HG03442 (cell line): ENCODE results near the gene CCDC141.
A peak's percentile ranks its signal among the peaks of the same experiment; 100 is the strongest.
"Not testable (repeated sequence)": the region's sequence is repeated elsewhere in the genome, so short reads cannot be mapped to it uniquely, and the experiment has no call there.

Source experiments
- ATAC-seq: cut with Tn5 transposase; IDR thresholded peaks from one replicate; pipeline ENCODE4 v1.9.1; 2021; ENCODE audit warnings: mild to moderate bottlenecking, moderate library complexity; ENCODE audit not compliant: unreplicated experiment

CCDC141 gene

DNA sequence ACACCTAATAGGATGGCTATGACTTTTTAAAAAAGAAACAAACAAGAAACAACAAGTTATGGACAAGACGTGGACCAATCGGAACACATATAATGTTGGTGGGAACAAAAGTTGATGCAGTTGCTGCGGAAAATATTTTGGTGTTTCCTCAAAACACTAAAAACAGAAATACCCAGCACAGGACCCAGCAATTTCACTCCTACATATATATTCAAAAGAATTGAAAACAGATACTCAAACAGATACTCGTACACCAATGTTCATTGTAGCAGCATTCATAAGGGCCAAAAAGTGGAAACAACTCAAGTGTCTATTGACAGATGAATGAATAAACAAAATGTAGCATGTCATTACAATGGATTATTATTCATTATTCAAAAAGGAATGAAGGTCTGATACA, 12.1 kb downstream of the CCDC141 start:
- ATAC-seq, result peak; percentile 83

GRCh38 chr2:179036353-179036905, 13.5 kb downstream of the CCDC141 start:
- no peak for ATAC-seq

DNA sequence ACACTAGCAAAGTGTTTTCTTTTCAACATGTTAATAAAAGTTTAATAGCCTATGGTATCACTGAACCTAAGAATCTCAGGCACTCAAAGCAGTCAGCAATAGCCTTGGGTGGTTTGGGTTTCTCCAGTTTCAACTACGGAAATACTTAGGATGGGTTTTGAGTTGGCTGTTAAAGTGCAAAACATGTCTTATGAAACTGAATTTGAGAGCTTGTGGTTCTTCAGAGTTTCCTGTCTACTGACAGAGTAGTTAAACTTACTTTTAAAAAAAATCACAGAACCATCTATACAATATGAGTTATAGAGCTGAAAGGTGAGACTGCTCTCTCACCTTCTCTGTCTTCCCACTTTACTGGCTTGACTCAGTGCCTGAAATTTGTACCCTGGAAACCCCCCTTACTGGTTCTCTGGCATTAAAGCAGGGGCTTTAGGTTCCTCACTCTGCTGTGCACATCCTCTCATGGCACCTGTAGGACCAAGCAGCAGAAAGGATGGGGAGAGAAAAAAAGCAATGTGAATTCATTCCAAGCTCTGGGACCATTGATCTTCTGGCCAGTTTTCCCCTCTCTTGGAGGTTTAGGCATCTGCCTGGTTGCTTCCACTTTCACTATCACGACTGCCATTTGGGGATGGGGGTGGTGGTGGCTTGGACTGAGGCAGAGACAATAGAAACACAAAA, 18.1 kb downstream of the CCDC141 start:
- peak; percentile 96 for ATAC-seq

DNA sequence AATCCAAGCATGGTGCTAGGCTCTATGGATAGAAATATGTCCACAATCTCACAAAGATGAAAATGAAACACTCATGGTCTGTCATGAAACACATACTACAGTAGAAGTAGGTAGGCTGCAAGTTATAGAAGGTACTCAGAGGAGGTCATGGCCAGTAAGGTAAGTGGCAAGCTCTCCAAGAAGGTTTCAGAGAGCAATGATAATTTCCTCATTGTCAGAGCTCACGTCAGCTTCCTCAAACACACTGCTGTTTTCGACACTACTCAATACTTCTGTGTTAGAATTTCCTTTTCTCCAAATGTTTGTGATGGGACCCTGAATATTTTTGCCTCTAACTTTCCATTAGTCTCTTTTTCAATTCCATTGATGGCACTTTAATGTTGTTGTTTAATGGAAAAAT, 25.5 kb downstream of the CCDC141 start:
- ATAC-seq, result no peak

DNA sequence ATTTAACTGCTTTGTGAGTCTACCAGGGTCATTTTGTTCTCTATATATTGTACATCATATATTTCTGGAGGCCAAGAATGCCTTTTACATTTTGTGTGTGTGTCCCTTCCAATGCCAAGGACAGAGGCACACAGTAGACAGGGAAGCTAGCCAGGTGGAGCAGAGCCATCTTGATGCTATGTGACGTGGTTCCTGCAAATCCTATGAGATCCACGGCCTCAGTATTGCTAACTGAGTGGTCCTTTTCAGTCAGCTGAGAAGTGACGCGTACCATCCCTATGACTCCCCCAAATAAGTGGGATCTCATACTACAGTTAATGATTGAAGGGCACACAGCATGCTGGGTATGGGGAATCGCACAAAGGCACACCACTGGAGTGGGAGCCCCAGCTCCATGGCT, 27.3 kb downstream of the CCDC141 start:
- no peak for ATAC-seq

GRCh38 chr2:179021258-179021657, 28.7 kb downstream of the CCDC141 start:
- peak; percentile 81 for ATAC-seq

GRCh38 chr2:179020156-179020750, 29.7 kb downstream of the CCDC141 start:
- peak; percentile 56 for ATAC-seq

- no peak for ATAC-seq
Observed at GRCh38 chr2:179019260-179019659, 30.7 kb downstream of the CCDC141 start.

DNA sequence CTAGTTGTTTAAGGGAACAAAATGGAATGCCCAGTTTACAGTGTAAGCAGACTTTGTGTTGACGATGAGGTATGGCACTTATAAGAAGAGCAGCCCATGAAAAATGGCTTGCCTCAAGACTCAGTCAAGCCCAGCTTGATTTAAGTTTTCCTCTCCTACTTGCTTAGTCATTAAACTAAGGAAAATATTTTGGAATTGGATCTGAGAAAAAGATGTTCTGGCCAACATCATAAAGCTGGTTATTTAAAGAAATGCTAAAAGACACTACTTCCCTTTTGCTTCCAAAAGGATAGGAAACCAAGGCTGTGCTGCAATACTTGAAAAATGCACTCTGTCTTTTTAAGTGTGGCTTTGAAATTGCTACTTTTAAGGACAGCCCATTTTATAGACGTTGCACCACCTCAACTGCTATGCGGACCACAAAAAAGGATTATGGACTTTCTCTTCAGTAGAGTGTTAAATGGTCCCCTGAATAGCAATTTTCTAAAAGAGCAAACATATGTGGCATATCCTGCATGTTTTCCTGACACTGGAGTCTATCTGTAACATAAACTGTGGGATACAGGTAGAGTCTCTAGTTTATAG, 32.1 kb downstream of the CCDC141 start:
- ATAC-seq, result no peak

- ATAC-seq, result not testable (repeated sequence)
Observed at GRCh38 chr2:179014189-179014588, 35.7 kb downstream of the CCDC141 start.

DNA sequence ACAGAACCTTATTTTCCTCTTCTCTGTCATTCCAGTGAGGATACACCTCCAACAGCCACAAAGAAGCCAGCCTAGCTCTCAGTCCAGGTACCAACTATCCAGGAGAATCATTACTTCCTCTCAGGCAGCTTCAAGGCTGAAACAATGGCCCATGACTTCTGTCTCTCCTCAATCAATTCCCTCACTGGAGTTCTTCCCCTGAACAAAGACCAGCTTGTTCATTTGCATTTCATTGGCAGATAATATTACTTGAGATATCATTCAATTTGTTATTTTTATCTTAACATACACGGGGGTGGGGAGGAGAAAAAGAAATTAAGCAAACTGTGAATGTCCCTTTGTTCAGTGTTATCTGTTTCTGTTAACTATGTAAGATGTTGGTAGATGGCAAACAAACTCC, 44.0 kb downstream of the CCDC141 start:
- ATAC-seq, result no peak

DNA sequence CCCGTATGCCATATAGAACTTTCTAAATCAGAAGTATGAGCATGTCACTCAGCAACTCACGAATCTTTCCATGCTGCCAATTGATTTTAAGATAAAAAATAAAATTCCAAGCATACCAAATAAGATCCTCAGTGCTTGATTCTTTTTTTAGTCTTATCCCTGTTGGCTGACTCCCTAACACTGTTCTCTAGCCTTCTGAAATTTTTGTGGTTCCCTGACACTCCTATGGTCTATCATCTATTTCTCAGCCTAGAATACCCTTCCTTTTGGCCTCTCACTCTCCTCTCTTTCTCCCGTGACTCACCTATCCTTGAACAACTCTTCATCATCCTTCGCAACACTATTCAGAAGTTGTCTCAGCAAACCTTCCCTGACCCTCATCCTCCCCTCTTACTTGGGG, 50.5 kb downstream of the CCDC141 start:
- no peak for ATAC-seq

DNA sequence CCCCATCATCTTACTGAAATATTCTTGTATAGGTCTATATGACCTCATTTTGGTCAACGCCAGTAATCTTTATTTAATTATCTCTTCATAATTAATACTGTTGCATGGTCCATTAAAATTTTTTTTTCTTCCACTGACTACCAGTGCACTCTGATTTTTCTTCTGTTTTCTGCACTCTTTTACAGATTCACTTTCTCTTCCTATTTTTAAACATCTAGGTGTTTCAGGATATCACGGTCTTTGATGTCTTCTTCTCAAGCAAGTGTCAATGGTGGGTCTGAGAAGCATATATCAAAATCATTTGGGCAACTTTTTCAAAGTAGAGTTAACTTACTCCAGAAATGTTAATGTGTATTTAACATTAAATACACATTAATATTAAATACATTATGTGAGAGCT, 51.4 kb downstream of the CCDC141 start:
- no peak for ATAC-seq

GRCh38 chr2:178997477-178997876, 52.5 kb downstream of the CCDC141 start:
- no peak for ATAC-seq

DNA sequence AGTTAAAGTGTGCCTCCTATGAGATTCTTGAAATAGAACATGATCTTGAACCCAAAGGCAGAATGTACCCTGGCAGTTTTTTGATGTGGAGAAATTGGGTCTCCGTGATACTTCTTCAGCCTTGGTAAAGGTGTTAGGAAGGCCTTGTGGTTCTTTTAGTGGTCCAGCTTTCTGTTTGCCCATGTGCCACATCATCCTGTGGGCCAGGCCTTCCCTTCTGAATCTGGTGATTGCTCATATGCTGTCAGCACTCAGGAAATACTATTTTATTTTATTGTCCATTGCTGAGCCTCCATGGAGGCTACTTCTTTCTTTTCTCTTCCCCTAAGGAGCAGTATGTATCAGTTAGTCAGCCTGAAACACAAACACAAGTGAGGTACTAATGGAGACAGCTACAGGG, 52.9 kb downstream of the CCDC141 start:
- no peak for ATAC-seq

DNA sequence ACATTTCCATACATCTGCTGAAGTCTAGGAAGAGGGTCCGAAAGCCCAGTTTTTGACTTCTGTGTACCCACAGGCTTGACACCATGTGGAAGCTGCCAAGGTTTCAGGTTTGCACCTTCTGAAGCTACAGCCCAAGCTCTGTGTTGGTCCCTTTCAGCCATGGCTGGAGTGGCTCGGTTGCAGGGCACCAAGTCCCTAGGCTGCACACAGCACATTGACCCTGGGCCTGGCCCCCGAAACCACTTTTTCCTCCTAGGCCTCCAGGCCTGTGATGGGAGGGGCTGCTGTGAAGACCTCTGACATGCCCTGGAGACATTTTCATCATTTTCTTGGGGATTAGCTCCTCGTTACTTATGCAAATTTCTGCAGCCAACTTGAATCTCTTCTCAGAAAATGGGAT, 55.7 kb downstream of the CCDC141 start:
- ATAC-seq, result no peak

DNA sequence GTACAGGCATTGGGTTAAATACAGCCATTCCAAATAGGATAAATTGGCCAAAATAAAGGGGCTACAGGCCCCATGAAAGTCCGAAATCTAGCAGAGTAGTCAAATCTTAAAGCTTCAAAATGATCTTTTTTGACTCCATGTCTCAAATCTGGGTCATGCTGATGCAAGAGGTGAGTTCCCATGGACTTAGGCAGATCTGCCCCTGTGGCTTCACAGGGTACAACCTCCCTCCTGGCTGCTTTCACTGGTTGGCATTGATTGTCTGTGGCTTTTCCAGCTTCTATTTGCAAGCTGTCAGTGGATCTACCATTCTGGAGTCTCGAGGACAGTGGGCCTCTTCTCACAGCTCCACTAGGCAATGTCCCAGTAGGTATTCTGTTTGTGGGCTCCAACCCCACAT, 56.1 kb downstream of the CCDC141 start:
- no peak for ATAC-seq

DNA sequence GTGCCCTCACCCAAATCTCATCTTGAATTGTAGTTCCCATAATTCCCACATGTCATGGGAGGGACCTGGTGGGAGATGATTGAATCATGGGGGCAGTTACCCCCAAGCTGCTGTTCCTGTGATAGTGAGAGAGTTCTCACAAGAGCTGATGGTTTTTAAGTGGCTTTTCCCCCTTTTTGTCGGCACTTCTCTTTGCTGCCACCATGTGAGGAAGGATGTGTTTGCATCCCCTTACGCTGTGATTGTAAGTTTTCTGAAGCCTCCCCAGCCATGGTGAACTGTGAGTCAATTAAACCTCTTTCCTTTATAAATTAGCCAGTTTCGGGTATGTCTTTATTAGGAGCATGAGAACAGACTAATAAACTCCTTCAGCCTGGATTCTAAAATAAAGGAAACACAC, 57.2 kb downstream of the CCDC141 start:
- not testable (repeated sequence) for ATAC-seq

DNA sequence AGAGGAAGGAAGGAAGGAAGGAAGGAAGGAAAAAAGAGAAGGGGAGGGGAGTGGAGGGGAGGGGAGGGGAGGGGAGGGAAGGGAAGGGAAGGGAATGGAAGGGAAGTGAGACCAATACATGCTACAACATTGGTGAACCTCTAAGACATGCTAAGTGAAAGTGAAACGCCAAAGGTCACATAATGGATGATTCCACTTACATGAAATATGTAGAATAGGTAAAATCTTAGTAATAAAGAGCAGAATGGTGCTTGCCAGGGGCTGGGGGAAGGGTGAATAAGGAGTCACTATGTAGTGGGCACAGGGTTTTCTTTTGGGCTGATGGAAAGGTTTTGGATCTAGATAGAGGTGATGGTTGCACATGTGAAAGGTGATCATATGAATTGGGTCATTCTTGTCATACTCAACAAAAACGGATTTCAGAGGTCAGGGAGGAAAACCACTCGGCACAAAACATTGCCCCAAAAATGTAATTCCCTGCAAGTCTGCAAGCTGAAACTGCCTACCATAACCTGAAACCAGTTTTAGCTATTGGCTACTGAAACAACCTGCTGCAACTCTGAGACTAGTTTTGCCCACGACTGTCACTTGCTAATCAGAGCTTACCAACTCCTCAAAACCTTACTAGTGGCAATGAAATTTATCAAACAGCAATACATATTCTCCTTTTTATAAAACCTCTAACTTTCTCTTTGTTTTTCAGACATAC, 59.2 kb downstream of the CCDC141 start:
- ATAC-seq, result peak; percentile 86

DNA sequence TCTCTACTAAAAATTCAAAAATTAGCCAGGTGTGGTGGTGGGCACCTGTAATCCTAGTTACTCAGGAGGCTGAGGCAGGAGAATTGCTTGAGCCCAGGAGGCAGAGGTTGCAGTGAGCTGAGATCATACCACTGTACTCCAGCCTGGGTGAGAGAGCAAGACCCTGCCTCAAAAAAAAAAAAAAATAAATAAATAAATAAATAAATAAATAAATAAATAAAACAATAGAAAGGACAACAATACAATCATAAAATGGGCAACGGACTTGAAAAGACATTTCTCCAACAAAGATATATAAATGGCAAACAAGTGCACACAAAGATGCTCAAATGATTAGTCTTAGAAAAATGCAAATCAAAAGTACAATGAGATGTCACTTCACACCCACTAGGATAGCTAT, 60.5 kb downstream of the CCDC141 start:
- not testable (repeated sequence) for ATAC-seq

DNA sequence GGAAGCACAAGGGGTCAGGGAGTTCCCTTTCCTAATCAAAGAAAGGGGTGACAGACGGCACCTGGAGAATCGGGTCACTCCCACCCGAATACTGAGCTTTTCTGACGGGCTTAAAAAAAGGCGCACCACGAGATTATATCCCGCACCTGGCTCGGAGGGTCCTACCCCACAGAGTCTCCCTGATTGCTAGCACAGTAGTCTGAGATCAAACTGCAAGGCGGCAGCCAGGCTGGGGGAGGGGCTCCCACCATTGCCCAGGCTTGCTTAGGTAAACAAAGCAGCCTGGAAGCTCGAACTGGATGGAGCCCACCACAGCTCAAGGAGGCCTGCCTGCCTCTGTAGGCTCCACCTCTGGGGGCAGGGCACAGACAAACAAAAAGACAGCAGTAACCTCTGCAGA, 67.3 kb downstream of the CCDC141 start:
- ATAC-seq, result not testable (repeated sequence)

- ATAC-seq, result no peak
Observed at GRCh38 chr2:178980815-178981214, 69.1 kb downstream of the CCDC141 start.
